ENCODE data around the gene GSTP1. TPM values are rescaled to one million over a fixed set of nuclear protein-coding genes. Genes with fewer than 3 reads are reported as not detected.
A peak's percentile ranks its signal among the peaks of the same experiment; 100 is the strongest.

GSTP1 gene
- total RNA-seq, 1 experiment from 2014 or later: 893 TPM

- ATAC-seq (no peak), DNase-seq (ENCODE audit: low read depth, low spot score) (no peak)
- Histone ChIP-seq H2AFZ (ENCODE audit: low read depth, low read length, poor library complexity, severe bottlenecking) (no peak overlapping the region), H3K9ac (ENCODE audit: low read length) (no peak overlapping the region), H3K4me2 (ENCODE audit: low read length) (peak overlapping the region; percentile 92; the same call in 1 of the 2 replicates), H3K36me3 (ENCODE audit: control insufficient read depth in 1 of 2, insufficient read depth in 2 of 2, low read length in 2 of 2) (no peaks in the 10 kb centered on the region), H4K20me1 (ENCODE audit: insufficient read depth) (no peaks in the 10 kb centered on the region), H3K27me3 (ENCODE audit: insufficient read depth, low read length) (no peaks in the 10 kb centered on the region), H3K9me2 (ENCODE audit: insufficient read depth) (no peaks in the 10 kb centered on the region), H3K4me3 (replicated peaks in 1 of 2; ENCODE audit: low read depth in 1 of 2, low read length in 2 of 2) (no peak overlapping the region), H3K9me3 (ENCODE audit: control insufficient read depth in 1 of 2, insufficient read depth in 1 of 2, low read depth in 1 of 2, low read length in 2 of 2) (no peaks in the 10 kb centered on the region), H3K79me2 (ENCODE audit: insufficient read depth, low read length) (no peaks in the 10 kb centered on the region), H3K4me1 (ENCODE audit: control insufficient read depth in 1 of 2, insufficient read depth in 2 of 2, low read length in 2 of 2) (peaks cover 5 to 25% of the 10 kb centered on the region in 2 experiments; a peak in 3 of 4 replicates), H3K27ac (ENCODE audit: low read depth, low read length) (no peak overlapping the region)
- RAD21 ChIA-PET (ENCODE audit: low non-redundant PET in 1 of 2, low total read pairs in 2 of 2, uncharacterized antibody in 2 of 2, unreplicated experiment in 2 of 2): interaction anchor here in 1 of 2 experiments (0.8 kb wide), 1 partner anchor 63 kb away, joined by 4 read pairs; no protein-coding TSS in a partner anchor
- TF ChIP-seq JUND (IDR thresholded peaks at IDR 0.05) (no peak), TCF7L2 (IDR thresholded peaks at IDR 0.05; ENCODE audit: borderline replicate concordance, extremely low read depth, insufficient read depth, insufficient read length) (no peak), ELF1 (IDR thresholded peaks at IDR 0.05; ENCODE audit: borderline replicate concordance, low read depth) (no peak), SIN3A (IDR thresholded peaks at IDR 0.05; ENCODE audit: low read depth) (no peak), POLR2AphosphoS5 (IDR thresholded peaks at IDR 0.05; ENCODE audit: low read depth, low read length) (no peak), SRF (IDR thresholded peaks at IDR 0.05; ENCODE audit: low read depth) (no peak), ZBTB33 (IDR thresholded peaks at IDR 0.05; ENCODE audit: extremely low read depth, insufficient replicate concordance, low read length) (no peak), CBX3 (IDR thresholded peaks at IDR 0.05; ENCODE audit: low read depth) (no peak), EZH2phosphoT487 (IDR thresholded peaks at IDR 0.05; ENCODE audit: borderline replicate concordance) (no peak), POLR2A (IDR thresholded peaks at IDR 0.05; ENCODE audit: borderline replicate concordance, extremely low read depth, insufficient read depth, insufficient read length) (no peak), YY1 (IDR thresholded peaks at IDR 0.05; ENCODE audit: extremely low read depth, insufficient replicate concordance, low read depth, low read length) (no peak), FOSL1 (IDR thresholded peaks at IDR 0.05; ENCODE audit: low read depth) (no peak)
- TF ChIP-seq, protein P1, sequence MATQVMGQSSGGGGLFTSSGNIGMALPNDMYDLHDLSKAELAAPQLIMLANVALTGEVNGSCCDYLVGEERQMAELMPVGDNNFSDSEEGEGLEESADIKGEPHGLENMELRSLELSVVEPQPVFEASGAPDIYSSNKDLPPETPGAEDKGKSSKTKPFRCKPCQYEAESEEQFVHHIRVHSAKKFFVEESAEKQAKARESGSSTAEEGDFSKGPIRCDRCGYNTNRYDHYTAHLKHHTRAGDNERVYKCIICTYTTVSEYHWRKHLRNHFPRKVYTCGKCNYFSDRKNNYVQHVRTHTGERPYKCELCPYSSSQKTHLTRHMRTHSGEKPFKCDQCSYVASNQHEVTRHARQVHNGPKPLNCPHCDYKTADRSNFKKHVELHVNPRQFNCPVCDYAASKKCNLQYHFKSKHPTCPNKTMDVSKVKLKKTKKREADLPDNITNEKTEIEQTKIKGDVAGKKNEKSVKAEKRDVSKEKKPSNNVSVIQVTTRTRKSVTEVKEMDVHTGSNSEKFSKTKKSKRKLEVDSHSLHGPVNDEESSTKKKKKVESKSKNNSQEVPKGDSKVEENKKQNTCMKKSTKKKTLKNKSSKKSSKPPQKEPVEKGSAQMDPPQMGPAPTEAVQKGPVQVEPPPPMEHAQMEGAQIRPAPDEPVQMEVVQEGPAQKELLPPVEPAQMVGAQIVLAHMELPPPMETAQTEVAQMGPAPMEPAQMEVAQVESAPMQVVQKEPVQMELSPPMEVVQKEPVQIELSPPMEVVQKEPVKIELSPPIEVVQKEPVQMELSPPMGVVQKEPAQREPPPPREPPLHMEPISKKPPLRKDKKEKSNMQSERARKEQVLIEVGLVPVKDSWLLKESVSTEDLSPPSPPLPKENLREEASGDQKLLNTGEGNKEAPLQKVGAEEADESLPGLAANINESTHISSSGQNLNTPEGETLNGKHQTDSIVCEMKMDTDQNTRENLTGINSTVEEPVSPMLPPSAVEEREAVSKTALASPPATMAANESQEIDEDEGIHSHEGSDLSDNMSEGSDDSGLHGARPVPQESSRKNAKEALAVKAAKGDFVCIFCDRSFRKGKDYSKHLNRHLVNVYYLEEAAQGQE (IDR thresholded peaks at IDR 0.05; ENCODE audit: low read depth): no peak
- TF ChIP-seq, protein P2, sequence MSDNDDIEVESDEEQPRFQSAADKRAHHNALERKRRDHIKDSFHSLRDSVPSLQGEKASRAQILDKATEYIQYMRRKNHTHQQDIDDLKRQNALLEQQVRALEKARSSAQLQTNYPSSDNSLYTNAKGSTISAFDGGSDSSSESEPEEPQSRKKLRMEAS (IDR thresholded peaks at IDR 0.05): no peak
- TF ChIP-seq, protein P3, sequence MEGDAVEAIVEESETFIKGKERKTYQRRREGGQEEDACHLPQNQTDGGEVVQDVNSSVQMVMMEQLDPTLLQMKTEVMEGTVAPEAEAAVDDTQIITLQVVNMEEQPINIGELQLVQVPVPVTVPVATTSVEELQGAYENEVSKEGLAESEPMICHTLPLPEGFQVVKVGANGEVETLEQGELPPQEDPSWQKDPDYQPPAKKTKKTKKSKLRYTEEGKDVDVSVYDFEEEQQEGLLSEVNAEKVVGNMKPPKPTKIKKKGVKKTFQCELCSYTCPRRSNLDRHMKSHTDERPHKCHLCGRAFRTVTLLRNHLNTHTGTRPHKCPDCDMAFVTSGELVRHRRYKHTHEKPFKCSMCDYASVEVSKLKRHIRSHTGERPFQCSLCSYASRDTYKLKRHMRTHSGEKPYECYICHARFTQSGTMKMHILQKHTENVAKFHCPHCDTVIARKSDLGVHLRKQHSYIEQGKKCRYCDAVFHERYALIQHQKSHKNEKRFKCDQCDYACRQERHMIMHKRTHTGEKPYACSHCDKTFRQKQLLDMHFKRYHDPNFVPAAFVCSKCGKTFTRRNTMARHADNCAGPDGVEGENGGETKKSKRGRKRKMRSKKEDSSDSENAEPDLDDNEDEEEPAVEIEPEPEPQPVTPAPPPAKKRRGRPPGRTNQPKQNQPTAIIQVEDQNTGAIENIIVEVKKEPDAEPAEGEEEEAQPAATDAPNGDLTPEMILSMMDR (IDR thresholded peaks at IDR 0.05 in 2 of 3, conservative IDR thresholded peaks at IDR 0.05 in 1 of 3; ENCODE audit: borderline replicate concordance in 1 of 3, insufficient read depth in 1 of 3, low read depth in 2 of 3, low read length in 2 of 3): no peak
- no TSS peak for BruUV-seq (replicated peaks)
- CTCF ChIA-PET: interaction anchor here (0.7 to 2.9 kb wide), 9 partner anchors 9 to 163 kb away, joined by 3 to 34 read pairs (median 7); partner anchors contain the start of gene GSTP1
- intact Hi-C loops (cut with micrococcal nuclease): no loop called here
- POLR2A ChIA-PET: no interaction called here
These were observed 44.4 kb downstream of the GSTP1 start for GRCh38 chr11:67627812-67628624.

All from HCT116 (cell line).